GM12874 (cell line): Measurements from ENCODE around the gene PUS10.

Experiments
- TF ChIP-seq, protein P1 (sequence below): IDR thresholded peaks from 2 replicates; pipeline ENCODE4 v1.5.1; 2011; ENCODE audit warnings: low read depth, mild to moderate bottlenecking, control low read depth, low read length, moderate library complexity; ENCODE audit not compliant: insufficient read depth

PUS10 gene

DNA sequence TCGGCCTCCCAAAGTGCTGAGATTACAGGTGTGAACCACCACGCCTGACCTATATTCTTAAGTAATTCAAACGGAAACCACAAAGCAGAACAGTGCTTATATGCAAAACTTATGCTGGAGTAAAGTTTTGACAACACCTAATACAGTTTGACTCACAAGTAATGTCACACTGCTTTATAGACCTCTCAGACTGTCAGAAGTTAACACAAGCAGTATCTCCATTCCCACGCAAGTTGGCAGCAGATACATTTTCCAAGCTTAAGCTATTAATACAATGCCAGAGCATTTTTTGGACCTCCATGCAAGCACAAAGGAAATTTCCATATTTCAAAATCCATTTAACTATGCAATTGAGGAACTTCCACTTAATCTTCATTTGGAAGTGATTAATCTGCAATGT is 26.6 kb upstream of the PUS10 start:
- TF ChIP-seq, protein P1, sequence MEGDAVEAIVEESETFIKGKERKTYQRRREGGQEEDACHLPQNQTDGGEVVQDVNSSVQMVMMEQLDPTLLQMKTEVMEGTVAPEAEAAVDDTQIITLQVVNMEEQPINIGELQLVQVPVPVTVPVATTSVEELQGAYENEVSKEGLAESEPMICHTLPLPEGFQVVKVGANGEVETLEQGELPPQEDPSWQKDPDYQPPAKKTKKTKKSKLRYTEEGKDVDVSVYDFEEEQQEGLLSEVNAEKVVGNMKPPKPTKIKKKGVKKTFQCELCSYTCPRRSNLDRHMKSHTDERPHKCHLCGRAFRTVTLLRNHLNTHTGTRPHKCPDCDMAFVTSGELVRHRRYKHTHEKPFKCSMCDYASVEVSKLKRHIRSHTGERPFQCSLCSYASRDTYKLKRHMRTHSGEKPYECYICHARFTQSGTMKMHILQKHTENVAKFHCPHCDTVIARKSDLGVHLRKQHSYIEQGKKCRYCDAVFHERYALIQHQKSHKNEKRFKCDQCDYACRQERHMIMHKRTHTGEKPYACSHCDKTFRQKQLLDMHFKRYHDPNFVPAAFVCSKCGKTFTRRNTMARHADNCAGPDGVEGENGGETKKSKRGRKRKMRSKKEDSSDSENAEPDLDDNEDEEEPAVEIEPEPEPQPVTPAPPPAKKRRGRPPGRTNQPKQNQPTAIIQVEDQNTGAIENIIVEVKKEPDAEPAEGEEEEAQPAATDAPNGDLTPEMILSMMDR: no peak

DNA sequence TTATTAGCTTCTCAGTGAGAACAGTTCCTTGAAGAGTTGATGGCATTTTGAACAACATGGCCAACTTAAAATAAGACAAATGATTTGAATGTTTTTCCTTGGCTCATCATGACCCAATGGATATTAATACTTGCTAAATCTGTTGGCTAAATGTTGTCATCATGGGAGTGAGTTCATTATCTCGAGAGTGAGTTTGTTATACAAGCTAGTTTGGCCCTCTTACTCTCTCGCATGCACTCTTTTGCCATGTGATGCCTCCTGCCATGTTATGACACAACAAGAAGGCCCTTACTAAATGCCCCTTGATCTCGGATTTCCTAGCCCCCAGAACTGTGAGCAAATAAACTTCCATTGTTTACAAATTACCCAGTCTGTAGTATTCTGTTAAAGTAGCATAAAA is 24.8 kb upstream of the PUS10 start:
- TF ChIP-seq, protein P1: no peak

DNA sequence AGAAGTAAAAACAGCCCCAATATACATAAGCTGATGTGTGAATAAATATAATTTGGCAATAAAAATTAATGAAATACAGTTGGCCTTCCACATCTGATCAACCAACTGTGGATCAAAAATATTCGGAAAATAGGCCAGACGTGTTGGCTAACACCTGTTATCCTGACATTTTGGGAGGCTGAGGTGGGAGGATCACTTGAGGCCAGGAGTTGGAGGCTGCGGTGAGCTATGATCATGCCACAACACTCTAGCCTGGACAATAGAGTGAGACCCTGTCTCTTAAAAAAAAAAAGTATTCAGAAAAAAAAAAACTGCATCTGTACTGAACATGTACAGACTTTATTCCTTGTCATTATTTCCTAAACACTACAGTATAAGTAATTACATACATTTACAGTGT is 11.5 kb upstream of the PUS10 start:
- TF ChIP-seq, protein P1: no peak

DNA sequence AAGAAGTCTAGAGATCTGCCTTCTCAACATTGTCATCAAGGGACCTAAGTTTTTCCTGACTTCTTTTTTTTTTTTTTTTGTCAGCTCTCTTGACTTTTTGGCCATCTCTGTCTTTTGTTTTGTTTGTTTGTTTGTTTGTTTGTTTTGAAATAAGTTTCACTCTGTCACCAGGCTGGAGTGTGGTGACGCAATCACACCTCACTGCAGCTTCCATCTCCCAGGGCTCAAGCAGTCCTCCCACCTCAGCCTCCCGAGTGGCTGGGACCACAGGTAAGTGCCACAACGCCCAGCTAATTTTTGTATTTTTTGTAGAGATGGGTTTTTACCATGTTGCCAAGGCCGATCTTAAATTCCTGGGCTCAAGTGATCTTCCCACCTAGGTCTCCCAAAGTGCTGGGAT is 5.6 kb upstream of the PUS10 start:
- TF ChIP-seq, protein P1: no peak

DNA sequence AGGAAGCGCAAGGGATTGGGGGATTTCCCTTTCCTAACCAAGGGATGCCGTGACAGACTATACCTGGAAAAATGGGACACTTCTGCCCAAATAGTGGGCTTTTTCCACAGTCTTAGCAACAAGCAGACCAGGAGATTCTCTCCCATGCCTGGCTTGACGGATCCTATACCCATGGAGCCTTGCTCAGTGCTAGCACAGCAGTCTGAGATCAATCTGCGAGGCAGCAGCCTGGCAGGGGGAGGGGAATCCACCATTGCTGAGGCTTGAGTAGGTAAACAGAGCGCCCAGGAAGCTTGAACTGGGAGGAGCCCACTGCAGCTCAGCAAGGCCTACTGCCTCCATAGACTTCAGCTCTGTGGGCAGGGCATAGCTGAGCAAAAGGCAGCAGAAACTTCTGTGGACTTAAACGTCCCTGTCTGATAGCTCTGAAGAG is 3.2 kb upstream of the PUS10 start:
- TF ChIP-seq, protein P1: no peak

DNA sequence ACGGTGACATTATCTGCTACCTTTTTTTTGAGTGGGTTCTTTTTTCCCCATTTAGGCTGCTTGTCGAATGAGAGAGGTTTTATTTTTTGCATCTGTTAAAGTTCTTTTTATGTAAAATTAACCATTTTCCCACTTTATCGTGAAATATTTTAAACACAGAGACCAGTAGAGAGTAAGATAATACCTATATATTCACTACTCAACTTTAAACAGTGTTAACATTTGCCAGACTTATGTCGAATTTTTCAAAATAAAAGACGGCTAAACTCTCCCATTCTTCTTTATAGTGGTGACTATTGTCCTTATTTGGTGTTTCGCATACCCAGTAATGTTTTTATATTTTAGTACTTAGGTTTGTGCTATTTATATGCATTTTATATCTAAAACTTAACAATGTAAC is 743 bp upstream of the PUS10 start:
- TF ChIP-seq, protein P1: no peak

DNA sequence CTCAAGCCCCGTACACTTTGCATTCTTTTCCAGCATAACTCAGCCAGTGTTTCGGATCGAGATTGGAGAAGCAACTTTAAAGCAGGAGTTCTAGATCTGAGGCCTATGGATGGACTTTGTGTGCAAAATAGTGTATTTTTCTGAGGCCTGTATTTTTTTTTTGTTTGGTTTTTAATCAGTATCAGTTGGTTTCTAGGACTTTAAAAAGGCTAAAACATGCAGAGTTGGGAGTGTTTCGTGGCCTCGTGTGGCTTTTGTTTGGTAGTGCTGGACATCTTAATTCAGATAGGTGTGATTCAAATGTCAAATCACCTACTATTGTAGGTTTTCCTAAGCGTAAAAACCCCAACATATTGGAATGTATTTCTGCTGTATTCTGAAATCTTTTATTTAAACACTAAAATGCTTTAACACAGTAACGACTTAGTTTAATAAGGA is 282 bp upstream of the PUS10 start:
- TF ChIP-seq, protein P1: no peak
